NCI-H2196 (cell line): ENCODE measurements around the gene PCDHGA4.
"Not testable (repeated sequence)": the region's sequence is repeated elsewhere in the genome, so short reads cannot be mapped to it uniquely, and the experiment has no call there.

Experiments used
- DNase-seq: peaks from one replicate; lab custom pipeline; 2025; ENCODE audit not compliant: unreplicated experiment; lab: John Stamatoyannopoulos, UW

The PCDHGA4 gene

DNA sequence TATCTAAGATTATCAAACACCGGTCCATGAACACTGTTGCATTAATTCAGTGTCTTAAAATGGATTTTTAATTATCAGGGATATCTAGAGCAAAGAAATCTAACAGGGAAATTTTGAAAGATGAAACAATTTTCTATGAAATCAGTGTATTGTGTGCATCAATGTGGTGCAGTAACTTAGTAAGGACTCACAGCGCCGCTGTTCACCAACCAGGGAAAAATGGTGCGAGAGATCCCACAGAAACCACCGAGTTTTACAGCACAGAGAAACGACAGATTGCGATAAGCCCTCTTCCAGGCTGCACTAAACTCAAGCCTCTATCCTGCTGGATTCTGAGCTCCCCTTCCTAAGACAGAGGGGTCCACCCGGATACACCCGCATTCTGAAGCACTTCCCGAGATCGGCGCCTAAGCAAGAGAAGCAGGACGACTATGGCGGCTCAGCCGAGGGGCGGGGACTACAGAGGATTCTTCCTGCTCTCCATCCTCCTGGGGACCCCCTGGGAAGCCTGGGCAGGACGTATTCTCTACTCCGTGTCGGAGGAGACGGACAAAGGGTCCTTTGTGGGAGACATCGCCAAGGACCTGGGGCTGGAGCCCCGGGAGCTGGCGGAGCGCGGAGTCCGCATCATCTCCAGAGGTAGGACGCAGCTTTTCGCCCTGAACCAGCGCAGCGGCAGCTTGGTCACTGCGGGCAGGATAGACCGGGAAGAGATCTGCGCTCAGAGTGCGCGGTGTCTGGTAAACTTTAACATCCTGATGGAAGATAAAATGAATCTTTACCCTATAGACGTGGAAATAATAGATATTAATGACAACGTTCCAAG lies 27.9 kb downstream of the PCDHGA4 start, which contains the start of gene PCDHGA7:
PCDHGA7 (plus strand) TSS at position 274 of the 826 bp plus-strand sequence; CDS start at position 432, 158 bp downstream.
- no peak for DNase-seq

DNA sequence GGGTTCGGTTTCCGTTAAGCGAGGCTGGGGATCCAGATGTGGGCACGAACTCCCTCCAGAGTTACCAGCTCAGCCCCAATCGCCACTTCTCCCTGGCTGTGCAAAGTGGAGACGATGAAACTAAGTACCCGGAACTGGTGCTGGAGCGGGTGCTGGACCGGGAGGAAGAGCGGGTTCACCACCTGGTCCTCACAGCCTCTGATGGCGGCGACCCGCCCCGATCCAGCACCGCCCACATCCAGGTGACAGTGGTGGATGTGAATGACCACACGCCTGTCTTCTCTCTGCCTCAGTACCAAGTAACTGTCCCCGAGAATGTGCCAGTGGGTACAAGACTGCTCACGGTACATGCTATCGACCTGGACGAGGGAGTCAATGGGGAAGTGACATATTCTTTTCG lies 28.5 kb downstream of the PCDHGA4 start:
- no peak for DNase-seq

GRCh38 chr5:141384471-141385267 lies 29.8 kb downstream of the PCDHGA4 start:
- no peak for DNase-seq

DNA sequence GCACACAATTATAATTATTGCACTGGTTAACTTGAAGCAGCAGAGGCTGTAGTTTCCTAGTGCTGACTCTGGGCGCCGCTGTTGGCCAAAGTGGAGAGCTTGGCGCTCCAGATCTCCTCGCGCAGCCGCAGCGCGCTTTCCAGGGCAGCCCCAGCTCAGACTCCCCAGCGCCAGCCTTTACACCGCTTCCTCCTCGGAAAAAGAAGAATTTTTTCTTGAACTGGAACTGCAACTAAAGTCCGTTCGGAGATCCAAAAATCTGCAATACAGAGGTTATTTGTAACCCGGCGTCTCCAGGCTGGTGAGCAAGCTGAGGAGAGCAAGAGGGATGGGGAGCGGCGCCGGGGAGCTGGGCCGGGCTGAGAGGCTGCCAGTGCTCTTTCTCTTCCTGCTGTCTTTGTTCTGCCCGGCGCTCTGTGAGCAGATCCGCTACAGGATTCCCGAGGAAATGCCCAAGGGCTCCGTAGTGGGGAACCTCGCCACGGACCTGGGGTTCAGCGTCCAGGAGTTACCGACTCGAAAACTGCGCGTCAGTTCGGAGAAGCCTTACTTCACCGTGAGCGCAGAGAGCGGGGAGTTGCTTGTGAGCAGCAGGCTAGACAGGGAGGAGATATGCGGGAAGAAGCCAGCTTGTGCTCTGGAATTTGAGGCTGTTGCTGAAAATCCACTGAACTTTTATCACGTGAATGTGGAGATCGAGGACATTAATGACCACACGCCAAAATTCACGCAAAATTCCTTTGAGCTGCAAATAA lies 32.9 kb downstream of the PCDHGA4 start, which contains the start of gene PCDHGB4:
PCDHGB4 (plus strand) TSS at position 142 of the 755 bp plus-strand sequence; CDS start at position 329, 187 bp downstream.
- DNase-seq, result not testable (repeated sequence)

GRCh38 chr5:141388661-141389060 lies 33.8 kb downstream of the PCDHGA4 start:
- DNase-seq, result no peak

GRCh38 chr5:141389153-141390042 lies 34.6 kb downstream of the PCDHGA4 start:
- no peak for DNase-seq

DNA sequence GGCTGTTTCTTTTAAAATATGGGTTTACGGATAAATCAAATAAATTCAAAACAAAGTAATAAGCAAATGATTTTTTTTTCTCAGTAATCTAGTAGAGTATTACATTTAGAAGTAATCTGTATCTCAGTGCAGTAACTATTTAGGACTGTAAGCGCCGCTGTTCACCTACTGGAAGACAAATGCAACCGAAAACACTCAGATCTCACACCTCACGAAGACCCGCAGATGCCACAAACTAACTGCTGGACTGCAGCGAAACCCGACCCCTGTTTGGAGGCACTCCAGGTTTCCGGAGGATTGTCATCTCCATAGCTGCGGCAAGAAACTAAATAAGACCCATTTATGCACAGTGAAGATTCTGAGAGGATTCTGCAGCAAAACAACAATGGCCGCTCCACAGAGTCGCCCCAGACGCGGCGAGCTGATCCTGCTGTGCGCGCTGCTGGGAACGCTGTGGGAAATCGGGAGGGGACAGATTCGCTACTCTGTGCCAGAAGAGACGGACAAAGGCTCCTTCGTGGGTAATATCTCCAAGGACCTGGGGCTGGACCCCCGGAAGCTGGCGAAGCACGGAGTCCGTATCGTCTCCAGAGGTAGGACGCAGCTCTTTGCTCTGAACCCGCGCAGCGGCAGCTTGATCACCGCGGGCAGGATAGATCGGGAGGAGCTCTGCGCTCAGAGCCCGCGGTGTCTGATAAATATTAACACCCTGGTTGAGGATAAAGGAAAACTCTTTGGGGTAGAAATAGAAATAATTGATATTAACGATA lies 37.8 kb downstream of the PCDHGA4 start, which contains the start of gene PCDHGA8:
PCDHGA8 (plus strand) TSS at position 205 of the 770 bp plus-strand sequence; CDS start at position 386, 181 bp downstream.
- no peak for DNase-seq

- DNase-seq, result no peak
Measured at GRCh38 chr5:141393267-141393666, 38.4 kb downstream of the PCDHGA4 start.

GRCh38 chr5:141394401-141395187 lies 39.8 kb downstream of the PCDHGA4 start:
- DNase-seq, result not testable (repeated sequence)

GRCh38 chr5:141397756-141398551 lies 43.1 kb downstream of the PCDHGA4 start, which contains the start of gene PCDHGB5:
Gene PCDHGB5, plus strand, starts transcription at chr5:141397947. Its CDS starts 181 bp downstream, at chr5:141398128.
- not testable (repeated sequence) for DNase-seq

DNA sequence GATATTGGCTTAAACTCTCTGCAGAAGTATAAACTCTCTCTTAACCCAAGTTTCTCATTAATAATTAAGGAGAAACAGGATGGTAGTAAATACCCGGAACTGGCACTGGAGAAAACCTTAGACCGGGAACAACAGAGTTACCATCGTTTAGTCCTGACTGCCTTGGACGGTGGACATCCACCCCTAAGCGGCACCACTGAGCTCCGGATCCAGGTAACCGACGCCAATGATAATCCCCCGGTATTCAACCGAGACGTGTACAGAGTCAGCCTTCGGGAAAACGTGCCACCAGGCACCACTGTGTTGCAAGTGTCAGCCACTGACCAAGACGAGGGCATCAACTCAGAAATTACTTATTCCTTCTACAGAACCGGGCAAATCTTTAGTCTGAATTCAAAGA lies 43.8 kb downstream of the PCDHGA4 start:
- no peak for DNase-seq

GRCh38 chr5:141399555-141400258 lies 44.9 kb downstream of the PCDHGA4 start:
- DNase-seq, result no peak

GRCh38 chr5:141402553-141403243 lies 47.9 kb downstream of the PCDHGA4 start, which contains the start of gene PCDHGA9:
Gene PCDHGA9, plus strand, starts transcription at chr5:141402778. Its CDS starts 175 bp downstream, at chr5:141402953.
- DNase-seq, result peak; percentile 3

DNA sequence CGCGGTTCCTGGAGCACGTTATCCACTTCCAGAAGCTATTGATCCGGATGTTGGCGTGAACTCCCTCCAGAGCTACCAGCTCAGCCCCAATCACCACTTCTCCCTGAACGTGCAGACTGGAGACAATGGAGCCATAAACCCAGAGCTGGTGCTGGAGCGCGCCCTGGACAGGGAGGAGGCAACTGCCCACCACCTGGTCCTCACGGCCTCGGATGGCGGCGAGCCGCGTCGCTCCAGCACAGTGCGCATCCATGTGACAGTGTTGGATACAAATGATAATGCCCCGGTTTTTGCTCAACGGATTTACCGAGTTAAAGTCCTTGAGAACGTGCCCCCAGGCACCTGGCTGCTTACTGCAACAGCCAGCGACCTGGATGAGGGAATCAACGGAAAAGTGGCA lies 48.6 kb downstream of the PCDHGA4 start:
- DNase-seq, result no peak
